ENCODE measurements around the gene TNRC6B.

The TNRC6B gene

DNA sequence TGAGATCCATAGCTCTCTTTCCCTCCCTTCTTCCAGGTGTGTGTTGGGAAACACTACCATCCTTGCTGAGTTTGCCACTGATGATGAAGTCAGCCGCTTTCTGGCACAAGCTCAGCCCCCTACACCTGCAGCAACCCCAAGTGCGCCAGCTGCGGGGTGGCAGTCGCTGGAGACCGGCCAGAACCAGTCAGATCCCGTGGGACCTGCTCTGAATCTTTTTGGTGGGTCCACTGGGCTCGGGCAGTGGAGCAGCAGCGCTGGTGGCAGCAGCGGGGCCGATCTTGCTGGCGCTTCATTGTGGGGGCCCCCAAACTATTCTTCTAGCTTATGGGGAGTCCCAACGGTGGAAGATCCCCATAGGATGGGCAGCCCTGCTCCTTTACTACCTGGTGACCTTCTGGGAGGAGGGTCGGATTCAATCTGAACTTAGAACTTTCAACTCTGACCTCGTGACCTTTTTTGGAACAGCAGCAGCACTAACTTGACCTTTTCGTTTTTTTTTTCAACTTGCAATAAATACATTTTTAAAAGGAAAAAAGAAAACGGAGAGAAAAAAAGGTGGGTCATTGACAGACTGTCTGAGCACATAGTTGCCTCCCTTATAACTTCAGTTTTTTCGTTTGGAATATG is 145.2 kb downstream of the TNRC6B start:
- DNase-seq (ENCODE audit: insufficient read length, low spot score) (no peak), FAIRE-seq (no peak)

DNA sequence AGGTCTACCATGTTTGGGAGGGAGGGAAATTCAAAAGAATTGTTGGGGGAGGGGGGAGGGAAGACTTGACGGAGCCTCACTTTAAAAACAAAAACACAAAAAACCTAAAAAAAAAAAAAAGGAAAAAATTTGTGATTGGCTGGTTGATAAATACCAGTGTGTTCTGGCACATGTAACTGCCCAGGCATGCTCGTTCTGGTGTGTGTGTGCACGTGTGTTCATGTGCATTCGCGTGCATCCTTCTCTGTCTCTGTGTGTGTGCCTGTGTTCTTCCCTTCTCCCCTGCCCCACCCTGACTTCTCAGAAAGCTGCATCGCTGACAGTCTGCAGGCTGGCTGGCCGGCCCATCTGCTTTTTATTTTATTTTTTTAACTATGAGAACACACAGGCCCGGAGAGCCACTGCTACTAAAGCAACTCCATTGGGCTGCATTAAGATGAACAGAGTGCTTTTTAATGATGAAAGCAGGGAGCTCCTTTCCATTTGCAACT is 146.0 kb downstream of the TNRC6B start:
- FAIRE-seq: no peak
- DNase-seq (ENCODE audit: insufficient read length, low spot score): no peak

DNA sequence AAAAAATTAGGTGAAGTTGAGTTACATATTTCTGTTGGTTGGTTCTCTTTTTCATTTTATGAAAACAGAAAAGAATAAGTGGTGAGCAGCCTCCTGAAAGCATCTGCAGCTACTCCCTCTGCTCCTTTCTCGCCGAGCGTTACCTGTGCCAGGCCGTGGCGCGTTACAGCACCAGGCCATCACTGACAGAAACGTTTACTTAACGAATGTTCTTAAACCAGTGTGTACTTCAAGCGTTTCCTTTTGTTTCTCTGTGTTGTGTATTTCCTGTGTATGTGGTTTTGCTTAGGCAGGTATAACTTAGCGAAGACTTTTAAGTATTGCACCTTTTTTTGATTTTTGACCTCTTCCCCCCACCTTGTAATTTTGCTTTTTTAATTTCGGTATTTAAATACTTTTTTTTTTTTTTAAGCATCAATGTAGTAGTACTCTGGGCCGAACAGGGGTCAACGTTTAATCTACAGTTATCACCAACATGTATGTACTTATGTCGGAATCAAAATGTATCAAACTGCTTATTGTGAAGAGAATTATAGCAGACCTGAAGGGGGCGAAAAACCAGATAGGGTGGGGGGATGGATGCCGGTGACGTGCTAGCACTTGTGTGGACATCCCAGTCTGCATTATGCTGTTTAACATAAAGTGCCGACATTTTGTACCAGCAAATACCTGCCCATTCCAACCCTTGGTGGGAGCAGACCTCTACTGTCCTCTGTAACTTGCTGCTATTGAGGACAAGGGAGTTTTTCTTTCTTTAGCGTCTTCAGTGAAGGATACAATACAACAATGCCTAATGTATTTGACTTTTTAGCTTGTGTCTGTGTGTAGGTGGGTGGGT is 147.0 kb downstream of the TNRC6B start:
- no peak for FAIRE-seq

GRCh38 chr22:40325315-40325714 is 147.6 kb downstream of the TNRC6B start:
- DNase-seq (ENCODE audit: insufficient read length, low spot score) (no peak), FAIRE-seq (no peak)

More for the DNA sequence above, 147.0 kb downstream of the TNRC6B start:
- no peak for DNase-seq (ENCODE audit: insufficient read length, low spot score)

GRCh38 chr22:40326905-40327735 is 149.4 kb downstream of the TNRC6B start:
- DNase-seq (ENCODE audit: insufficient read length, low spot score) (no peak), FAIRE-seq (no peak)

GRCh38 chr22:40328546-40329456 is 151.1 kb downstream of the TNRC6B start:
- FAIRE-seq (no peak), DNase-seq (ENCODE audit: insufficient read length, low spot score) (no peak)

DNA sequence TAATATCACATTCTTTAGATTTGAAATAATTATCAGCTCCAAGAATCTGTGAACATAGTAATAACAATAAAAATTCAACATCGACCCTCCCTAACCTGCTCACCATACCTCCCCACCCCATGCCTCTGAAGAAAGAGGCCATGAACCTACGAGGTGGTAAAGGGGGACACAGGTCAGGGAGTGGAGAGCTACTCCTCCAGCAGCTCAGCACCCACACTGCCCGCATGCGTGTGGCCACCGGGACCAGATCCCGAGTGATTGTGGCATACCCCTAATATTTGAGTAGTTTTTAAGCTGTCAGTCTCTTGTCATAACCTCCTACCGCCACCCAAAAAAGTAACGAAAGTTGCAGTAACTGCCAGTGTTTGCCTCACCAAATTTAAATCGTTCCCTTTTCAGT is 151.7 kb downstream of the TNRC6B start:
- DNase-seq (ENCODE audit: insufficient read length, low spot score) (no peak), FAIRE-seq (no peak)

DNA sequence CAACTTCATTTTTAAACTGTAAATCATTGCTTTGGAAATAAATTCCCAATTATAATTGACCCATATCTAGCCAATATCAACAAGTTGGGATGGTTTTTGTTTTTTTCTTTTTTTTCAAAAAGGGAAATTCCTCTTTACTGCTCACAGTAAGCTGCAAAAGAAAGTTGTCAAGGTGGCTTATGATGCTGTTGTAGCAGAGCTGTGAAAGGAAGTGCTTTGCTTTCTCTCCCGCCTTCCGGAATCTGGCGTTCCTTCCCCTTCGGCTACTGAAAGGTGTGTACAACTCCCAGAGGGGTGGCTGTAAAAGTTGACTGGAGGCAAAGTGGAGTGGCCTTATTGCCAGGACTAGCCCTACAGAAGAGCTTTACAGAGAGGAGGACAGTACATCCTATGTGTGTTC is 152.4 kb downstream of the TNRC6B start:
- FAIRE-seq: no peak

DNA sequence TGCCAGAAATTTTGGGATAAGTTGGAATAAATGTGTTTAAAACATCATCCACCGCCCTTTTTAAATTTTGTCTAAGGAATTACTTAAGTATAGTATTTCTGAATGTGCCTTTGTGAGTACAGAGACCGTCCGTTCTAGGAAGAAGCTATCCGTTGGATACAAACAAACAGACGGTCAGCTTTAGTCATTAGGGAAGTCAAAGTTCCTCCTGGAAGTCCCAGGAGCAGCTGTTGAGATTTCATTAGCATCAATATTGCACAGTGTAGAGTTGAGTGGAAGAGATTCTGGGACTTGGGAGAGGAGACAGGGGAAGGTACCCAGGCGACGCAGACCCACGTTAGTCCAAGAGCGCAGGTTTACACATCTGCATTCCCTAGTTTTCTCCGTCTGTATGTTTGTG is 152.9 kb downstream of the TNRC6B start:
- FAIRE-seq: no peak
- DNase-seq (ENCODE audit: insufficient read length, low spot score): no peak

More for the DNA sequence above, 152.4 kb downstream of the TNRC6B start:
- no peak for DNase-seq (ENCODE audit: insufficient read length, low spot score)

DNA sequence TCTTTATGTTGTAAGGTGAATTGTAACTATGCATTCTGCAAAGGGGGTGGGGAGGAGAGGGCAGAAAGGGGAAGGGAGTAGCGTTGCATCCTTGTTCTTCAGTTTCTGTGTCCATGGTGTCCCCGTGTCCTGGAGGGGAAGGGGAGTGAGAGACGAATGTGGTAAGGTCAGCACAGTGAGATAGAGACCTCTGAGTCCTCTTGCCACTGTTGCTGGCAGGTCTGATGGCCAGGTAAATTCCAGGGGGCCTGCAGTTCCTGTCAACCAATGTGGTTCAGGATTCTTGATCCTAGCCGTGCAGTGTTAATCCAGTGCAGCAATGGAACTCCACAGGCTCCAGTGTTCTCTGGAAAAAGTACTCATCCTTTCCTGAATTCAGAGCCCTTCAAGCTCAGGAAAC is 154.0 kb downstream of the TNRC6B start:
- no peak for DNase-seq (ENCODE audit: insufficient read length, low spot score)
- no peak for FAIRE-seq

- FAIRE-seq (no peak), DNase-seq (ENCODE audit: insufficient read length, low spot score) (no peak)
These were observed 154.6 kb downstream of the TNRC6B start for GRCh38 chr22:40332319-40332781.

DNA sequence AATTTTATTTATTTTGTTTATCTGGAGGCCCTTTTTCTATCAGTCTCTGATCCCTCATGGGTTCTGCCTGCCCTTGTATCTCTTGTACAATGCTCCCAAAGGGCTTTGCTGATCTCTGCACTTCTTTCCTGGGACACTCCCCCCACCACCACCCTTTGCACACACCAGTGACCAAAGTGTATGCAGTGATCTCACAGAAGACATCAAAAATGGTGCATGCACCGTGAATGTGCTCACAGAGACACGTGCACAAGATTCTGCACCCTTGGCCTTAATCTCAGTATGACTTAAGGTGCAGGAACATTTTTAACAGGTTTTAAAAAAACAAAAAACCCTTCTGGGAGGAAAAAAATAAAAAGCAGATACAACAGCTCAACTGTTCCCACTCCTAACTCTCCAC is 156.3 kb downstream of the TNRC6B start:
- FAIRE-seq: no peak

GRCh38 chr22:40334899-40335298 is 157.2 kb downstream of the TNRC6B start:
- DNase-seq (ENCODE audit: insufficient read length, low spot score): no peak

More for the DNA sequence above, 156.3 kb downstream of the TNRC6B start:
- DNase-seq (ENCODE audit: insufficient read length, low spot score): no peak

GRCh38 chr22:40335358-40335757 is 157.6 kb downstream of the TNRC6B start:
- no peak for FAIRE-seq

More at GRCh38 chr22:40334899-40335298, 157.2 kb downstream of the TNRC6B start:
- FAIRE-seq: no peak

GRCh38 chr22:40340044-40340443 is 162.3 kb downstream of the TNRC6B start:
- no peak for DNase-seq (ENCODE audit: insufficient read length, low spot score)
- FAIRE-seq: no peak

More at GRCh38 chr22:40335358-40335757, 157.6 kb downstream of the TNRC6B start:
- no peak for DNase-seq (ENCODE audit: insufficient read length, low spot score)

DNA sequence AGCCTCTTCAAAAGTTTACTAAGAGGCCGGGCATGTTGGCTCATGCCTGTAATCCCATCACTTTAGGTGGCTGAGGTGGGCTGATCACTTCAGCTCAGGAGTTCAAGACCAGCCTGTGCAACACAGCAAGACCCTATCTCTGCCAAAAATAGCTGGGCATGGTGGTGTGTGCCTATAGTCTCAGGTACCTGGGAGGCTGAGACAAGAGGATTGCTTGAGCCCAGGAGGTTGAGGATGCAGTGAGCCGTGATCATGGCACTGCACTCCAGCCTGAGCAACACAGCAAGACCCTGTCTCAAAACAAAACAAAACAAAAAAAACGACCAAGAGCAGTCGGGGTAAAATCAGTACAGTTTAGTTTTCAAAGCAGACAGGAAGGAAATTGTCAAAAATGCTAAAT is 163.9 kb downstream of the TNRC6B start:
- FAIRE-seq: no peak

GRCh38 chr22:40342521-40342920 is 164.8 kb downstream of the TNRC6B start:
- FAIRE-seq: no peak
- DNase-seq (ENCODE audit: insufficient read length, low spot score): no peak

More for the DNA sequence above, 163.9 kb downstream of the TNRC6B start:
- no peak for DNase-seq (ENCODE audit: insufficient read length, low spot score)

DNA sequence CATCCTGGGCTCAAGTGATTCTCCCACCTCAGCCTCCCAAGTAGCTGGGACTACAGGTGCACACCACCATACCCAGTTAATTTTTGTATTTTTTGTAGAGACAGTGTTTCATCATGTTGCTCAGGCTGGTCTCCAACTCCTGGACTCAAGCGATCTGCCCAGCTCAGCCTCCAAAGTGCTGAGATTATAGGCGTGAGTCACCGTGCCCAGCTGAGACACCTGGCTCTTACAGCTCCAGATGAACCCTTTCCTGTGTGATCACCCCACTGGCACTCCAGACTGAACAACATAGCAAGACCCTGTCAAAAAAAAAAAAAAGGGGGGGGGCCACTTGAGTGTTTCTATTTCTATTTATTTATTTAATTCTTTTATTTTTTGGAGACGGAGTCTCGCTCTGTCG is 167.5 kb downstream of the TNRC6B start:
- FAIRE-seq: no peak
- DNase-seq (ENCODE audit: insufficient read length, low spot score): no peak

GRCh38 chr22:40345815-40346184 is 168.1 kb downstream of the TNRC6B start:
- no peak for FAIRE-seq
- peak; percentile 29 for DNase-seq (ENCODE audit: insufficient read length, low spot score)
